Fibroblast of skin of right quadriceps (primary cell): ENCODE measurements around the gene BMPER.

Experiments used
- DNase-seq: peaks from one replicate; pipeline ENCODE4 v3.0.0-alpha.2; 2013

Gene BMPER

GRCh38 chr7:34191771-34192479 is 286.6 kb downstream of the BMPER start:
- no peak for DNase-seq

- DNase-seq = no peak
Measured at GRCh38 chr7:34192906-34193305, 287.6 kb downstream of the BMPER start.

- no peak for DNase-seq
Measured at GRCh38 chr7:34198231-34198641, 292.9 kb downstream of the BMPER start.
